Stimulated activated CD4-positive, alpha-beta T cell treated with anti-CD3 and anti-CD28 coated beads, Interleukin-2, amount 100 ng/mL, for 24 hours (primary cell): ENCODE measurements around the gene LENG9.
A peak's percentile ranks its signal among the peaks of the same experiment; 100 is the strongest.
"Not testable (repeated sequence)": the region's sequence is repeated elsewhere in the genome, so short reads cannot be mapped to it uniquely, and the experiment has no call there.

Source experiments
- DNase-seq, 2 donors: peaks; one replicate each; pipeline ENCODE4 v3.0.0-alpha.2; 2020

The LENG9 gene

DNA sequence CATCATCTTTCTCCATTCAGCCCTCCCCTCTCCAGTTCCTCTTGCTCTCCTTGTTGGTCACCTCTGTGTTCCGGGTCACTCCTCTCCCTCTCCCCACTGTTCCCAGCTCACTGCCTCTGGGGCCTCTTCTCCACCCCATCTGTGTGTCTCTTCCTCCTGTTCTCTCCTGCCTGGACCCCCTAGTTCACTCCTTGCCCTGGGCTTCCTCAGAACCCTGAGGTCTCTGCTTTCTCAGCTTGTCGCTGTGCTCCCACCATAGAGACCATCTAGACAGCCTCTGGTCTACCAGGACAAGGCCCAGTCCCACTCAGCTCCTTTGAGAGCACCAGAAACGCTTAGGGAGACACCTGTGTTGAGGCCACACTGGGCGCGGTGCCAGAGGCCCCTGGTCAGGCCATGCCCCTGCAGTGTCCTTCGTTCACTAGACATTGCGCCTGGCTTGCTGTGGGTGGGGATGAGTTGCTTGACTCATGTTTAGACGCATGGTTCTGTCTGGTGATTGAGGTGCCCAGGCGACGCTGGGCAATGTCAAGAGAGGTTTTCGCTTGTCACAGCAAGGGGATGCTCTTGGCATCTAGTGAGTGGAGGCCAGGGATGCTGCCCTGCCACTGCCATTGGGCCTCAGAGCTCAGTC, 4.8 kb downstream of the LENG9 start:
- DNase-seq, result no peak

DNA sequence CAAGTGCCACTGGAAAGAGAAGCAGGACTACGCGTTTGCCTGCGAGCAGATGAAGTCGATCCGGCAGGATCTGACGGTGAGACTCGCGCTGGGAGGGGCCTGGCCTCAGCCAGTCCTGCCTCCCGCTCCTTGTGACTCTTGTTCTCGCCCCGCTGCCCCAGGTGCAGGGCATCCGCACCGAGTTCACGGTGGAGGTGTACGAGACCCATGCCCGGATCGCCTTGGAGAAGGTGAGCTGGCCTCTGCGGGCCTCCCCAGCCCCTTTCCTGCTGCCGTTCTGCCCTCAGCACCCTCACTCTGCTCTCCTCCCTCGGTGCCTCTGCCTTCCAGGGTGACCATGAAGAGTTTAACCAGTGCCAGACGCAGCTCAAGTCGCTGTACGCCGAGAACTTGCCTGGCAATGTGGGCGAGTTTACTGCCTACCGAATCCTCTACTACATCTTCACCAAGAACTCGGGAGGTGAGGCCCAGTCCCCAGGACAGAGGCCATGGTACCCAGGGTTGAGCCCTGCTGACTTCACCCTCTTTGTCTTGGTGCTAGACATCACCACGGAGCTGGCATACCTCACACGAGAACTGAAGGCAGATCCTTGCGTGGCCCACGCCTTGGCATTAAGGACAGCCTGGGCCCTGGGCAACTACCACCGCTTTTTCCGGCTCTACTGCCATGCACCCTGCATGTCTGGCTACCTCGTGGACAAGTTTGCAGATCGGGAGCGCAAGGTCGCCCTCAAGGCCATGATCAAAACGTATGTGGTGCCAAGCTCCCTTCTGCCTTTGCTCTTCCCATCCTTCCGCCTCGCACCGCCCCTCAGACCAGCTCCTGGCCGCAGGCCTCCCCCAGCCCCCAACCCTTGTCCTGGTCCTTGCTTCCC, 5.6 kb downstream of the LENG9 start:
- DNase-seq, result no peak

DNA sequence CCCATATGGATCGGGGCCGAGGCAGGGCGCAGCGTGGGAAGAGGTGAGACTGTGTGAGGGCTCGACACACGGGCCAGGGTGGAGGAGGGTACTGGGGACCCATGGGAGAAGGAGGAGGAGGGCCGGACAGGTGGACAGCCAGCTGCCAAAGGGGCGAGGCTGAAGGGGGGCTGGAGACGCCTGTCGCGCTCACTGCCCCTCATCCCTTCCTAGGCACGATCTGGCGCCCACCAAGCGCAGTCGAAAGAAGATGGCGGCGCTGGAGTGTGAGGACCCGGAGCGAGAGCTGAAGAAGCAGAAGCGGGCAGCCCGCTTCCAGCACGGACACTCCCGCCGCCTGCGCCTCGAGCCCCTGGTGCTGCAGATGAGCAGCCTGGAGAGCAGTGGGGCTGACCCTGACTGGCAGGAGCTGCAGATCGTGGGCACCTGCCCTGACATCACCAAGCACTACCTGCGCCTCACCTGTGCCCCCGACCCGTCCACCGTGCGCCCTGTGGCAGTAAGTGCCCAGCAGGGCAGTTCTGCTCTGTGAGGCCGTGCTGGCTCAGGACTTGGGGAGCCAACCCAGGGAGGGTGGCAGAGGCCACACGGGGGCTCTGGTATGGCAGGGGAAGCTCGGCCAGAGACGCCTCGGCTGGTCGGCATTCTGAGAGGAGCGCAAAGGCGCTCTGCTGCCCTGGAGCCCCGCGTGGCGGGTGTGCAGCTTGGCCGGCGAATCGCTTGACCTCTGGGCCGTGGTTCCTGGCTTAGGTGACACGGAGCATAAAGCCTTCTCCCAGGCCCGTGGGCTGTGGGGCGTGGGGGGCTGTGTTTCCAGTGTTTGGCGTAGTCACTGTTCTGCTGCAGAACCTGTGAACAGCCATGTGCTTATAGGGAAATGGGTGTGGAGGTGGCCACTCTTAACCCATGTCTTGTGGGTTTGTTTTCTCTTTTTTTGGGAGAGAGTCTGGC, 6.9 kb downstream of the LENG9 start:
- DNase-seq, result no peak

DNA sequence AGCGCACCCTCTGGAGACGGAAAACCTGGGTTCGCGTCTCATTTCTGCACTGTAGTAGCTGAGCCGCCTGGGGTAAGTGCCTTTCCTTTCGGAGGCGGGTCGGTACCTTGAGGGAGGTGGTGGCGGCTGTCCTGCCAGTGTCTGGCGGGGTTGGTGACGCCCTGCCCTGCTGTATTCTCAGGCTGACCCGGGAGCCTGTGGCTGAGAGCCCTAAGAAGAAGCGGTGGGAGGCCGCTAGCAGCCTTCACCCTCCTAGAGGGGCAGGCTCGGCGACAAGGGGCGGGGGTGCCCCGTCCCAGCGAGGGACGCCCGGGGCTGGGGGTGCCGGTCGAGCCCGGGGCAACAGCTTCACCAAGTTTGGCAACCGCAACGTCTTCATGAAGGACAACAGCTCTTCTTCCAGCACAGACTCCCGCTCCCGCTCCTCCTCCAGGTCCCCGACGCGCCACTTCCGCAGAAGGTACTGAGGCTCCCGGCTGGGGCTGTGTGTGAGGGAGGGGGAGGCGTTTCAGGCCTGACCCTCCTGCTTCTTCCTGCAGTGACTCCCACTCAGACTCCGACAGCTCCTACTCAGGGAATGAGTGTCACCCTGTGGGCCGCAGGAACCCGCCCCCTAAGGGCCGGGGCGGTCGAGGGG, 7.7 kb downstream of the LENG9 start:
- no peak for DNase-seq

DNA sequence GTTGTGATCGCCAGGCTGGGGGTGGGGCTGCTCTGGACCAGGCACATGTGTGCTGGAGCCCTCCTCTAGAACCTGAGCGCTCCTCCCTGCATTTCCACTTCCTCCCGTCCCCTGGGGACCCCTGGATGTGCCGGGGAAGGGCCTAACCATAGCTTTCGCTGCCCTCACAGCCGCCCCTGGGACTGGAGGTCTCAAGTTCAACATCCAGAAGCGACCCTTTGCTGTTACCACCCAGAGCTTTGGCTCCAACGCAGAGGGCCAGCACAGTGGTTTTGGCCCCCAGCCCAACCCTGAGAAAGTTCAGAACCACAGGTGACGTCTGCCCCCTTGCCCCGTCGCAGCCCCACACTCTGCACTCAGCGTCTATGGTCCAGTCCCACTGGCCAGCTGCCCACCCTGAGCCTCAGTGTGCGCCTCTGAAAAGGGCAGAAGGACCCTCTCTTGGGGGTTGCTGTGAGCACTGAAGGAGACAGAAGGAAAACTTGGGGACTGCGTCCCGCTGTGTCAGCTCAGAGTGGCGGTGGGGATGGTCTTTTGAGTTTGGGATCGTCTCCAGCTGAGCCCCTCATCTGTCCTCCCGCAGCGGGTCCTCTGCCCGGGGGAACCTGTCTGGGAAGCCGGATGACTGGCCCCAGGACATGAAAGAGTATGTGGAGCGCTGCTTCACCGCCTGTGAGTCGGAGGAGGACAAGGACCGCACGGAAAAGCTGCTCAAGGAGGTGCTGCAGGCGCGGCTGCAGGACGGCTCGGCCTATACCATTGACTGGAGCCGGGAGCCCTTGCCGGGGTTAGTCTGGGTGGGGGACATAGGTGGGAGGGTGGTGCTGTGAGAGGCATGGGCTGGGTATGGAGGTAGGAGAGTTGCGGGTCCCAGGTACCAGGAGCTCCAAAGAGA, 8.6 kb downstream of the LENG9 start:
- DNase-seq, result no peak

DNA sequence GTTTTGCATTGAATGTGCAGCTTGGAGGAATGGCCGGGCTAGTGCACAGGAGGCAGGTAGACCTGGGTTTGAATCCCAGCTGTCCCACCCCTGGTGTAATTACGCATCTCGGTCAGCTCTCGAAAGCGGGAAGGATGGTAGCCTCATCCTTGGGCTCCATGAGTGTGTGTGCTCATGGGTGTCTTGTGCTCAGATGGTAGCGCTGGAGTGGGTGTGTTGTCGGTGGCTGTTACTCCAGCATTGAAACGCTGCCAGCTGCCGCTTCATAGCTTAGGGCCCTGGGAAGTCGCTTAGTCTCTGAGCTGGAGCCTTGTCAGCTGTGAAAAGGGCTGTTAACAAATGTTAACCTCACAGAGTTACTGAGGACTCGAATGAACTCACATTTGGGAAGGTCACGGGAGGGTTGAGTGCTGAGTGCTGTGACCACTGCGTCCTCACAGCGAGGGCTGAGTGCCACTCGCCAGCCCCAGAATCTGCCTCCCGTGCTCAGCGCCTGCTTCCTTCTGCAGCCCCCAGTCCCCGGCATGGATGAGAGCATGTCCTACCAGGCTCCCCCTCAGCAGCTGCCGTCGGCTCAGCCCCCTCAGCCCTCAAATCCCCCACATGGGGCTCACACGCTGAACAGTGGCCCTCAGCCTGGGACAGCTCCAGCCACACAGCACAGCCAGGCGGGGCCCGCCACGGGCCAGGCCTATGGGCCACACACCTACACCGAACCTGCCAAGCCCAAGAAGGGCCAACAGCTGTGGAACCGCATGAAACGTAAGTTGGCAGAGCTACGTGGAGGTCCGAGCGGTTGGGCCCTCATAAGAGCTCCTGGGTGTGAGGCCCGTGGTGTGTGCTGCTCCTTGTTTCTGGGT, 9.4 kb downstream of the LENG9 start:
- no peak for DNase-seq

DNA sequence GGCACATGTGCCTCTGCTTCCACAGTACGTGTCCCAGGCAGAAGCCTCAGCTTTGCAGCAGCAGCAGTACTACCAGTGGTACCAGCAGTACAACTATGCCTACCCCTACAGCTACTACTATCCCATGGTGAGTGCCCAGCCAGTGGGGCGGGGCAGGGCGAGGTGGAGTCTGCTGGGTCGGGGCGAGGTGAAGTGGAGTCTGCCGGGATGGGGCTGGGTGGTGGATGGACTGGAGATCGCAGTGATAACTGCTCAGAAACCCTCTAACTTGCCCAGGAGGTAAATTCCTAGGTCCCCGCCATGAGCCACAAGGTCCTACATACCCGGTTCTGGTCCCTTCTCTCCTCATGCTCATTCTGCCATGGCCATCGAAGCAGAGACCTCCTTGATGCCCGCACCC, 11.0 kb downstream of the LENG9 start:
- no peak for DNase-seq

DNA sequence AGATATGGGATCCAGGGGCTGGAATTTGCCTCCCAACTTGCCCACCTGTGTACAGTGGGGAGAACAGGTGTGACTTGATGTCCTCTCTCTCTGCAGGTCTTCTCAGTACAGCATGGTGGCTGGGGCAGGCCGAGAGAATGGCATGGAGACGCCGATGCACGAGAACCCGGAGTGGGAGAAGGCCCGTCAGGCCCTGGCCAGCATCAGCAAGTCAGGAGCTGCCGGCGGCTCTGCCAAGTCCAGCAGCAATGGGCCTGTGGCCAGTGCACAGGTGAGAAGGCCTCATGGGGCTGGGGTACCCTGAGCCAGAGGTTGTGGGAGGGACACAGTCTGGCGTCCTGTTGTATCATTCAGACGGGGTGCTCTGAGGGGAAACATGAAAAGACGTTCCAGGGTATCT, 11.6 kb downstream of the LENG9 start:
- DNase-seq, result no peak

DNA sequence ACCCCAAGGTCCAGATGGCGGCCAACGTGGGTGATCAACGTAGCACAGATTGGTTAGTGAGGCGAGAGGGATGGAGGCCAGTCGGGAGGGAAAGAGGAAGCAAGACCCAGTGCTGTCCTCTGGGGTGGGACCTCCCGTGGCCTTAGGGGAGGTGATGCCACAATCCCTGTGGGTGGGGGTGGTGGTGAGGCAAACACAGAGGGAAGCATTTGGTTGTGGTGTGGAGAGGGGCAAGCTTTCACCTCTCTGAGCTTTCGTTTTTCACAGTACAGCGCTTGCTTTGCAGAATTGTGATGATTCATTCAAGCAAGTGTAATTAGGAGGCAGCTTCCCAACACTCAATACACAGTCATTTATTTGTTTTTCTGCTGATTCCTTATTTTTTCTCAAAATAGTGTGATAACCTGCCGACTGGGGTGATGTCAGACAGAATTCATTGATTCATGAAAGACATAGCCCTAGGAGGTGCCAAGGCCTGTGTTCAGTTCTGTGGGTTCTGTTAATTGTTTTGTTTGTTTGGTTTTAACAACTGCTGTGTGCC, 12.2 kb downstream of the LENG9 start:
- peak in 1 of 2 donors; percentile 1 for DNase-seq

DNA sequence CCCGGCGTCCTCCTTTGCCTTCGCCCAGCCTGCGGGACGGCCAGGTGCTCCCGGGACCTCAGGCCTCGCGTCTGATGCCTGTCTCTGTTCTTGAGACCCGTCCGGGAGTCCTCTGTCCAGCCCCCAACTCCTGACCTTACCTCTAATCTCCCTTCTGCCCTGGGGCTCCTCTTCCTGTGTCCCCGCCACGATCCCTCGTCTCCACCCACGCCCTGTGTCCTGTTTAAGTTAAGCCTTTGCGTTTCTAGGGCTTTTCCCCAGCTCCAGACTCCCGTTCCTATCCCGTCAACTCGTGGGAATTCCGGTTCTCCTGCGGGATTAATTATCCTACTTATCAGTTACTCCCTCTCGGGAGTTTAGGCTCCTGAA, 13.9 kb downstream of the LENG9 start:
- DNase-seq, result peak; percentile 35 to 37

DNA sequence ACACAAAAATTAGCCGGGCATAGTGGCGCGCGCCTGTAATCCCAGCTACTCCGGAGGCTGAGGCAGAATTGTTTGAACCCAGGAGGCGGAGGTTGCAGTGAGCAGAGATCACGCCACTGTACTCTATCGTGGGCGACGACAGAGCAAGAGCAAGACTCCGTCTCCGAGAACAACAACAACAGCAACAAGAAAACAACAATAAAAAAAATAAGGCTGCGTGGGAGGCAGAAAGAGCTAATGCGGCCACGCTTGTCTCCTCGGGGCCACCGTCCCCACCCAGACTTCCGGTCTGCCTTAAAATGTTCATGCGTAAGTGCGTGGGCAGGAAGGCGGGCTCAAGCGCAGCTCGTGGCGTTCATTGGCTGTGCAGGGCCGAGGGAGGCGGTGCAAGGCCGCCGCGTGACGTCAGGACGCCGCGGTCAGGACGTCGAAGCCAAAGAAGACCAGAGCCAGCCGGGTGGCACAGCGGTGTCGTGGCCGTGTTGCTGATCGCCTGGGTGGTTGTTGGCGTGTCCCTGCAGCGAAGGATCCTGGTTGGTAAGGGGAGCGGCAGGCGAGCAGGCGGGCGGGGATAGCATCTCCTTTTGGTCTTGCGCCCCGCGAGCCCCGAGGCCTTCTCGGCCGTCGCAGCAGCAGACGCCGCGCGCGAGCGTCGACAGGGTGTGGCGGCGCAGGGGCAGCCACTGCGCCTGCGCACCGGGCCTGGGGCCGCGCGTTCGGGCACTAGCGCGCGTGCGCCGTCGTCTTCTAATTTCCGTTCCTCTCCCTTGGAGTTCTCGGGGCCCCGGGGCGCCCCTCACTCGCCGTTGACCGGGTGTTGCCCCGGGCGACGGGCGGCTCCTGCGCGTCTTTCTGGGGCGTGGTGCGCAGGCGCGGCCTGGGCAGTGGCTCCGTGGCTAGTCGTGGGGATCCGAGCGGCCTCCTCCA, 14.5 kb downstream of the LENG9 start, which contains the start of gene LENG8:
Gene LENG8, plus strand, starts transcription at position 426 of the 927 bp plus-strand sequence. CDS start 2,146 bp downstream, outside the sequence.
- DNase-seq, result peak; percentile 96 to 97

DNA sequence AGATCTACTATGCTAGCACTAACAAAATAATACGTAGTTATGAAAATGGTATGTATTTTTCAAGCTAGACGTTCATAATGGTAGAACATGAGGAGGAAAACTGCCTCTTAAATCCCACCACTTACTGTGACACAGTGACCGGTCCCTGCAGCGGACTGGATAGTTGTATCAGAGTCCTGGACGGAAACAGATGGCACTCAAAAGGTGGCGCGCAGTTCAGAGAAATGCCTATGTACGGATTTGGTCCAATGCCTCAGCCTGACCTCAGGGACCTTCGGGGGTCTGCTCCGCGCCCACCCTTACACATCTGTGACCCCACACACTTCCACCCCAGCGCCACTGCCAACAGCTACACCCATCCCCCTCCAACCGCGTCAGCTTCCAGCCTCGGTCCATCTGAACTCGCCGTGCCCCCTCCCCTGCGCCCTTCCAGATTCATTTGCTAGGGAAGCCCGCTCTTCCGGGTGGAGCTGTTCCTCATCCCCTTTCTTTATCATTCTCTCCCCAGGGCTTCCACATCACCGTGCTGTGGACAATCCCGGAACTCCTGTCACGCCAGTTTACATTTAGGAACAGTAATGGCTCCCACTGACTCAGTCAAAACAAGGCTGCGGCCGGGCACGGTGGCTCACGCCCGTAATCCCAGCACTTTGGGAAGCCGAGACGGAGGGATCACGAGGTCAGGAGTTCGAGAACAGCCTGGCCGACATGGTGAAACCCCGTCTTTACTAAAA, 15.4 kb downstream of the LENG9 start:
- peak; percentile 55 to 60 for DNase-seq

DNA sequence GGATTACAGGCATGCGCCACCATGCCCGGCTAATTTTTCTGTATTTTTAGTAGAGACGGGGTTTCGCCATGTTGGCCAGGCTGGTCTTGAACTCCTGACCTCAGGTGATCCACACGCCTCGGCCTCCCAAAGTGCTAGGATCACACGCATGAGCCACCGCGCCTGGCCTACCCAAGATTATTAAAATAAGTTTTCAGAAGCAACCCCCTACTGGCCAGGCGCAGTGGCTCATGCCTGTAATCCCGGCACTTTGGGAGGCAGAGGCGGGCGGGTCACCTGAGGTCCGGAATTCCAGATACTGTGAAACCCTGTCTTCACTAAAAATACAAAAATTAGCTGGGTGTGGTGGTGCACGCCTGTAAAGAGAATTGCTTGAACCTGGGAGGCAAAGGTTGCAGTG, 17.2 kb downstream of the LENG9 start:
- DNase-seq, result not testable (repeated sequence)

DNA sequence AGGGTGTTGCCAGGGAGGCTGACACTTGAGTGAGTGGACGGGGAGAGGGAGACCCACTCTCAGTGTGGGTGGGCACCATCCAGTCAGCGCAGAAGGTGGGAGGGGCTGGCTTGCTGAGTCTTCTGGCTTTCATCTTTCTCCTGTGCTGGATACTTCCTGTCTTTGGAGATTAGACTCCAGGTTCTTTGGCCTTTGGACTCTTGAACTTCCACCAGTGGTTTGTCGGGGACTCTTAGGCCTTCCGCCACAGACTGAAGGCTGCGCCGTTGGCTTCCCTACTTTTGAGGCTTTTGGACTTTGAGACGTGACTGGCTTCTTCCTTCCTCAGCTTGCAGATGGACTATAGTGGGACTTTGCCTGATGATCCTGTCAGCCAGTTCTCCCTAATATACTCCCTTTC, 18.8 kb downstream of the LENG9 start:
- DNase-seq, result no peak

DNA sequence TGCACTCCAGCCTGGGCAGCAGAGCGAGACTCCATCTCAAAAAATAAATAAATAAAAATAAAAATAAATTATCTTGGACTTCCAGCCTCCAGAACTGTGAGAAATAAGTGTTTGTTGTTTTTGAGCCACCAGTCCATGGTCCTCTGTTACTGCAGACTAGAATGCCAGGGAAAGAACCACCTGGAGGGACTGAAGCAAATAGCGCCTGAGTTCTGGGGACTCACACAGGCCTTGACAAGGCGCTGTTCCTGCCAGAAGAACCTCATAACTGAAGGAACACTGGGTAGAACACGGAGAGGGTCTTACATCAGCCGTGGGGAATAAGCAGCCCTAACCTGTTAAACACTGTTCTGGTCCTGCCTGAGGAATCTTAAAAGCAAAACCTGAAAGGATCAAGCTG, 22.9 kb downstream of the LENG9 start:
- DNase-seq, result no peak

DNA sequence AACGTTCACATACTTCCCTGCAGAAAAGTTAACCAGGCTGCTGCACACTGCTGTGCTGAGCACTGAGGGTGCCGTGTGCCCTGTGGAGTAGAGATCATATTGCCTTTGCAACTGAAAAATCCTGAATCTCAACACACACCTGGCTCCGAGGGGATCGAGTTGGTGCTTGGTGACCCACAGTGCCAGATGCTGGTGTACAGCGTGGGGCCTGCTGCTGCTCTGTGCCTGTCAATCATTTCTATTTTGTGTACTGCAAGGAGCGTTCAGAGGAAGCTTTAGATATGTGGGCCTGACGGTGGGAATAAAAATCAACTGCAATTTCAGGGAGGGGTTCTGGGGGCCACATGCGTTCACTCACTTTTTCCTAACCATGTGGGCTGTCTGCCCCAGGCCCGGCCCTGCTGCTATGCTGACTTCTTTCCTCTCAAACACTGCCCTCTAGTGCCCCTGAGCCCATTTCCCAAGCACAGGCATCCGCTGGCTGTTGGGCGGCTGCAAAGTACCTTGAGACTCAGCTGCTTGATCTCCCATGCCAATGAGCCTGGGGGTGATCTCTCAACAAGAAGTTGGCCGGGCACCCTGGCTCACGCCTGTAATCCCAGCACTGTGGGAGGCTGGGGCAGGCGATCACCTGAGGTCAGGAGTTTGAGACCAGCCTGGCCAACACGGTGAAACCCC, 24.3 kb downstream of the LENG9 start:
- peak in 1 of 2 donors; percentile 44 for DNase-seq

DNA sequence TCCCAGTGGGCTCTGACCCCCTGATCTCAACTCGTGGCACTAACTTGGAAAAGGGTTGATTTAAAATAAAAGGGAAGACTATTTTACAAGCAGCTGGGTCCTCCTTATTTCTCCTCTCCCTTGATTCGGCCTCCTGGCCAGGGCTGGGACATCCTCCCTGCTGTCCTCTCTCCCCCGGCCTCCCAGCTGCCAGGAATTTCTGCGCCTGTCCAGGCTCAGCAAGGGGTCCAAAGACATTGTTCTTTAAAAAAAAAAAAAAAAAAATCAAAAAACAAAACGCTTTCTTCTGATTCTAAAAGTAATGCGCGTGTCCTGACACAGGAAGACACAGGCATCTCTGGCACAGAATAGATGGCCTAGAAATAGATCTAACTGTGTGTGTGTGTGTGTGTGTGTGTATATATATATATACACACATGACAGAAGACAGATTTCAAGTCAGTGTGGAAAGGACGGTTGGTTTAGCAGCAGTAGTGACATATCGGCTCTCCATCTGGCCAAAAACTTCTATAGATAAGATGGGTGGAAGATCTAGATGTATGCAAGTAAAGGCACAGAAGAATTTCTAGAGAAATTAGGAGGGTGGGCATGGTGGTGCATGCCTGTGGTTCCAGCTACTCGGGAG, 26.8 kb downstream of the LENG9 start:
- DNase-seq, result no peak
